ENCODE data around the gene SERINC5.
"Not testable (repeated sequence)": the region's sequence is repeated elsewhere in the genome, so short reads cannot be mapped to it uniquely, and the experiment has no call there.

The SERINC5 gene

GRCh38 chr5:80283360-80283759 lies 27.5 kb upstream of the SERINC5 start:
- Histone ChIP-seq H3K9ac (ENCODE audit: low read length in 2 of 2) (no peak overlapping the region), H3K36me3 (ENCODE audit: control insufficient read depth in 2 of 2, insufficient read depth in 2 of 2, low read length in 2 of 2) (no peaks in the 10 kb centered on the region), H3K9me3 (ENCODE audit: control insufficient read depth in 2 of 2, low read length in 2 of 2) (no peaks in the 10 kb centered on the region), H3K27me3 (ENCODE audit: control insufficient read depth in 1 of 2, insufficient read depth in 2 of 2, low read length in 2 of 2) (no peaks in the 10 kb centered on the region), H3K4me1 (ENCODE audit: control insufficient read depth, insufficient read depth, low read length) (no peaks in the 10 kb centered on the region), H3K27ac (ENCODE audit: low read length) (no peak overlapping the region), H3K4me3 (ENCODE audit: low read length in 2 of 2) (no peak overlapping the region)

- Histone ChIP-seq H3K4me3 (ENCODE audit: low read length in 2 of 2) (no peak overlapping the region), H3K36me3 (ENCODE audit: control insufficient read depth in 2 of 2, insufficient read depth in 2 of 2, low read length in 2 of 2) (no peaks in the 10 kb centered on the region), H3K9ac (ENCODE audit: low read length in 2 of 2) (no peak overlapping the region), H3K4me1 (ENCODE audit: control insufficient read depth, insufficient read depth, low read length) (no peaks in the 10 kb centered on the region), H3K27ac (ENCODE audit: low read length) (no peak overlapping the region), H3K9me3 (ENCODE audit: control insufficient read depth in 2 of 2, low read length in 2 of 2) (no peaks in the 10 kb centered on the region), H3K27me3 (ENCODE audit: control insufficient read depth in 1 of 2, insufficient read depth in 2 of 2, low read length in 2 of 2) (no peaks in the 10 kb centered on the region)
Observed at GRCh38 chr5:80282054-80282453, 26.2 kb upstream of the SERINC5 start.

GRCh38 chr5:80277191-80277590 lies 21.3 kb upstream of the SERINC5 start:
- Histone ChIP-seq H3K9me3 (ENCODE audit: control insufficient read depth in 2 of 2, low read length in 2 of 2) (no peaks in the 10 kb centered on the region), H3K36me3 (ENCODE audit: control insufficient read depth in 2 of 2, insufficient read depth in 2 of 2, low read length in 2 of 2) (no peaks in the 10 kb centered on the region), H3K4me1 (ENCODE audit: control insufficient read depth, insufficient read depth, low read length) (no peaks in the 10 kb centered on the region), H3K9ac (ENCODE audit: low read length in 2 of 2) (no peak overlapping the region), H3K4me3 (ENCODE audit: low read length in 2 of 2) (no peak overlapping the region), H3K27ac (ENCODE audit: low read length) (no peak overlapping the region), H3K27me3 (ENCODE audit: control insufficient read depth in 1 of 2, insufficient read depth in 2 of 2, low read length in 2 of 2) (no peaks in the 10 kb centered on the region)

- H3K4me1 ChIP-seq (ENCODE audit: control insufficient read depth, insufficient read depth, low read length), result no peaks in the 10 kb centered on the region
- no peak overlapping the region for H3K4me3 ChIP-seq (ENCODE audit: low read length in 2 of 2)
- H3K27me3 ChIP-seq (ENCODE audit: control insufficient read depth in 1 of 2, insufficient read depth in 2 of 2, low read length in 2 of 2), result no peaks in the 10 kb centered on the region
- H3K27ac ChIP-seq (ENCODE audit: low read length), result no peak overlapping the region
- no peaks in the 10 kb centered on the region for H3K9me3 ChIP-seq (ENCODE audit: control insufficient read depth in 2 of 2, low read length in 2 of 2)
- H3K36me3 ChIP-seq (ENCODE audit: control insufficient read depth in 2 of 2, insufficient read depth in 2 of 2, low read length in 2 of 2), result no peaks in the 10 kb centered on the region
- H3K9ac ChIP-seq (ENCODE audit: low read length in 2 of 2), result no peak overlapping the region
Observed at GRCh38 chr5:80276186-80276585, 20.3 kb upstream of the SERINC5 start.

- Histone ChIP-seq H3K27ac (ENCODE audit: low read length) (no peak overlapping the region), H3K9me3 (ENCODE audit: control insufficient read depth in 2 of 2, low read length in 2 of 2) (no peaks in the 10 kb centered on the region), H3K4me1 (ENCODE audit: control insufficient read depth, insufficient read depth, low read length) (no peaks in the 10 kb centered on the region), H3K36me3 (ENCODE audit: control insufficient read depth in 2 of 2, insufficient read depth in 2 of 2, low read length in 2 of 2) (no peaks in the 10 kb centered on the region), H3K27me3 (ENCODE audit: control insufficient read depth in 1 of 2, insufficient read depth in 2 of 2, low read length in 2 of 2) (no peaks in the 10 kb centered on the region), H3K4me3 (ENCODE audit: low read length in 2 of 2) (no peak overlapping the region), H3K9ac (ENCODE audit: low read length in 2 of 2) (no peak overlapping the region)
Observed at GRCh38 chr5:80275347-80275746, 19.5 kb upstream of the SERINC5 start.

GRCh38 chr5:80270543-80270942 lies 14.7 kb upstream of the SERINC5 start:
- H3K36me3 ChIP-seq (ENCODE audit: control insufficient read depth in 2 of 2, insufficient read depth in 2 of 2, low read length in 2 of 2); H3K4me3 ChIP-seq (ENCODE audit: low read length in 2 of 2); H3K9me3 ChIP-seq (ENCODE audit: control insufficient read depth in 2 of 2, low read length in 2 of 2); H3K27me3 ChIP-seq (ENCODE audit: control insufficient read depth in 1 of 2, insufficient read depth in 2 of 2, low read length in 2 of 2); H3K27ac ChIP-seq (ENCODE audit: low read length); H3K9ac ChIP-seq (ENCODE audit: low read length in 2 of 2); H3K4me1 ChIP-seq (ENCODE audit: control insufficient read depth, insufficient read depth, low read length): not testable (repeated sequence)

- Histone ChIP-seq H3K9ac (ENCODE audit: low read length in 2 of 2) (no peak overlapping the region), H3K27me3 (ENCODE audit: control insufficient read depth in 1 of 2, insufficient read depth in 2 of 2, low read length in 2 of 2) (no peaks in the 10 kb centered on the region), H3K36me3 (ENCODE audit: control insufficient read depth in 2 of 2, insufficient read depth in 2 of 2, low read length in 2 of 2) (no peaks in the 10 kb centered on the region), H3K27ac (ENCODE audit: low read length) (no peak overlapping the region), H3K4me3 (ENCODE audit: low read length in 2 of 2) (no peak overlapping the region), H3K4me1 (ENCODE audit: control insufficient read depth, insufficient read depth, low read length) (no peaks in the 10 kb centered on the region), H3K9me3 (ENCODE audit: control insufficient read depth in 2 of 2, low read length in 2 of 2) (no peaks in the 10 kb centered on the region)
Observed at GRCh38 chr5:80269991-80270438, 14.2 kb upstream of the SERINC5 start.

- Histone ChIP-seq H3K9me3 (ENCODE audit: control insufficient read depth in 2 of 2, low read length in 2 of 2) (no peaks in the 10 kb centered on the region), H3K36me3 (ENCODE audit: control insufficient read depth in 2 of 2, insufficient read depth in 2 of 2, low read length in 2 of 2) (no peaks in the 10 kb centered on the region), H3K4me1 (ENCODE audit: control insufficient read depth, insufficient read depth, low read length) (no peaks in the 10 kb centered on the region), H3K27me3 (ENCODE audit: control insufficient read depth in 1 of 2, insufficient read depth in 2 of 2, low read length in 2 of 2) (no peaks in the 10 kb centered on the region), H3K4me3 (ENCODE audit: low read length in 2 of 2) (no peak overlapping the region), H3K27ac (ENCODE audit: low read length) (no peak overlapping the region), H3K9ac (ENCODE audit: low read length in 2 of 2) (no peak overlapping the region)
Observed at GRCh38 chr5:80268916-80269315, 13.1 kb upstream of the SERINC5 start.

- Histone ChIP-seq H3K36me3 (ENCODE audit: control insufficient read depth in 2 of 2, insufficient read depth in 2 of 2, low read length in 2 of 2) (no peaks in the 10 kb centered on the region), H3K9me3 (ENCODE audit: control insufficient read depth in 2 of 2, low read length in 2 of 2) (no peaks in the 10 kb centered on the region), H3K27me3 (ENCODE audit: control insufficient read depth in 1 of 2, insufficient read depth in 2 of 2, low read length in 2 of 2) (no peaks in the 10 kb centered on the region), H3K4me3 (ENCODE audit: low read length in 2 of 2) (no peak overlapping the region), H3K4me1 (ENCODE audit: control insufficient read depth, insufficient read depth, low read length) (no peaks in the 10 kb centered on the region), H3K9ac (ENCODE audit: low read length in 2 of 2) (no peak overlapping the region), H3K27ac (ENCODE audit: low read length) (no peak overlapping the region)
Observed at GRCh38 chr5:80266566-80266965, 10.7 kb upstream of the SERINC5 start.

- Histone ChIP-seq H3K9ac (ENCODE audit: low read length in 2 of 2) (no peak overlapping the region), H3K36me3 (ENCODE audit: control insufficient read depth in 2 of 2, insufficient read depth in 2 of 2, low read length in 2 of 2) (no peaks in the 10 kb centered on the region), H3K9me3 (ENCODE audit: control insufficient read depth in 2 of 2, low read length in 2 of 2) (no peaks in the 10 kb centered on the region), H3K27ac (ENCODE audit: low read length) (no peak overlapping the region), H3K27me3 (ENCODE audit: control insufficient read depth in 1 of 2, insufficient read depth in 2 of 2, low read length in 2 of 2) (no peaks in the 10 kb centered on the region), H3K4me3 (ENCODE audit: low read length in 2 of 2) (no peak overlapping the region), H3K4me1 (ENCODE audit: control insufficient read depth, insufficient read depth, low read length) (peaks cover 17% of the 10 kb centered on the region)
Observed at GRCh38 chr5:80260461-80260860, 4.6 kb upstream of the SERINC5 start.

GRCh38 chr5:80259511-80260203 lies 3.8 kb upstream of the SERINC5 start:
- no peaks in the 10 kb centered on the region for H3K36me3 ChIP-seq (ENCODE audit: control insufficient read depth in 2 of 2, insufficient read depth in 2 of 2, low read length in 2 of 2)
- H3K9me3 ChIP-seq (ENCODE audit: control insufficient read depth in 2 of 2, low read length in 2 of 2), result no peaks in the 10 kb centered on the region
- no peak overlapping the region for H3K4me3 ChIP-seq (ENCODE audit: low read length in 2 of 2)
- no peak overlapping the region for H3K27ac ChIP-seq (ENCODE audit: low read length)
- H3K4me1 ChIP-seq (ENCODE audit: control insufficient read depth, insufficient read depth, low read length), result peaks cover 20% of the 10 kb centered on the region
- H3K27me3 ChIP-seq (ENCODE audit: control insufficient read depth in 1 of 2, insufficient read depth in 2 of 2, low read length in 2 of 2), result no peaks in the 10 kb centered on the region
- no peak overlapping the region for H3K9ac ChIP-seq (ENCODE audit: low read length in 2 of 2)

Measured in stomach smooth muscle (tissue), 2 donors.